Spleen (tissue), 11 donors: ENCODE results near the gene RAD51C. TPM values are rescaled to one million over a fixed set of nuclear protein-coding genes. Genes with fewer than 3 reads are reported as not detected.
"Not testable (repeated sequence)": the region's sequence is repeated elsewhere in the genome, so short reads cannot be mapped to it uniquely, and the experiment has no call there.

Source experiments
- DNase-seq: peaks from one replicate; pipeline ENCODE4 v3.0.0-alpha.2; 2020
- H3K27ac ChIP-seq, 8 donors: fragments of 200-600 bp; sonication (generic) in 7 of 8; 1 replicate in 4 of 8; 2 replicates in 4 of 8; pipeline versions ENCODE4 v1.5.0 to v1.8.0; 2016 to 2021; ENCODE audit warnings: inconsistent platforms in 4 of 8, mild to moderate bottlenecking in 4 of 8, moderate library complexity in 1 of 8
- H3K27me3 ChIP-seq, 7 donors: fragments of 200-600 bp; sonication (generic) in 6 of 7; replicated peaks in 1 of 7; 1 replicate in 4 of 7; 2 replicates in 3 of 7; pipeline versions ENCODE4 v1.5.0 to v1.8.0; 2016 to 2021; ENCODE audit warnings: inconsistent platforms in 3 of 7, mild to moderate bottlenecking in 1 of 7
- H3K36me3 ChIP-seq, 6 donors: fragments of 200-600 bp; sonication (generic) in 5 of 6; 1 replicate in 4 of 6; 2 replicates in 2 of 6; pipeline versions ENCODE4 v1.5.0 to v1.8.0; 2016 to 2021; ENCODE audit warnings: inconsistent platforms in 2 of 6
- H3K4me1 ChIP-seq, 6 donors: fragments of 200-600 bp; sonication (generic) in 5 of 6; 1 replicate in 3 of 6; 2 replicates in 3 of 6; pipeline versions ENCODE4 v1.5.0 to v1.8.0; 2016 to 2021; ENCODE audit warnings: inconsistent platforms in 3 of 6
- H3K4me3 ChIP-seq, 8 donors: fragments of 200-600 bp; sonication (generic) in 7 of 8; 1 replicate in 4 of 8; 2 replicates in 4 of 8; pipeline versions ENCODE4 v1.5.0 to v1.8.0; 2016 to 2021; ENCODE audit warnings: inconsistent platforms in 4 of 8, mild to moderate bottlenecking in 4 of 8, moderate library complexity in 2 of 8
- H3K9me3 ChIP-seq, 8 donors: fragments of 200-600 bp; sonication (generic) in 7 of 8; 1 replicate in 4 of 8; 2 replicates in 4 of 8; pipeline versions ENCODE4 v1.5.0 to v1.8.0; 2016 to 2021; ENCODE audit warnings: inconsistent platforms in 4 of 8
- CTCF ChIP-seq, 11 experiments: fragments of 200-600 bp in 7 of 11; fragments of 450-650 bp in 4 of 11; sonication (generic) in 4 of 11; IDR thresholded peaks in 8 of 11; conservative IDR thresholded peaks in 3 of 11; 1 replicate in 7 of 11; 2 replicates in 4 of 11; pipeline versions ENCODE4 v1.4.0 to v1.8.0; 2016 to 2021; ENCODE audit warnings: antibody characterized with exemption in 11 of 11, inconsistent platforms in 4 of 11, mild to moderate bottlenecking in 1 of 11
- POLR2A ChIP-seq, 3 donors: fragments of 450-650 bp; IDR thresholded peaks; one replicate each; pipeline ENCODE4 v1.5.1; 2017; ENCODE audit warnings: antibody characterized with exemption in 3 of 3, mild to moderate bottlenecking in 1 of 3
- POLR2AphosphoS5 ChIP-seq, 3 donors: sonication (generic); formaldehyde crosslinking; IDR thresholded peaks; one replicate each; pipeline ENCODE4 v1.5.1; 2017; ENCODE audit warnings: antibody characterized with exemption in 3 of 3
- WGBS, 5 donors: extraction: QIAGEN DNeasy Blood & Tissue Kit in 3 of 5; methylation state at CpG; one replicate each; pipeline versions ENCODE4 v1.1.5 to v1.1.7; 2013 to 2018; 5-methylcytosine and 5-hydroxymethylcytosine counted together
- intact Hi-C: fragments of 100-400 bp; cut with DNase I; formaldehyde crosslinking; loops from one replicate; pipeline ENCODE4 v1.15.0; 2023; ENCODE audit warnings: low total_unique reads
- polyA plus RNA-seq, 3 donors: library from polyadenylated mRNA; stranded (reverse); fragments of 200-250 nt; gene quantifications; one replicate each; pipeline ENCODE4 v1.2.1, GENCODE V29; 2013
- total RNA-seq, 7 donors: library from RNA; depleted of rRNA in 3 of 7; stranded (reverse); fragments of >200 nt in 3 of 7; fragmentation: NEBNext Ultra II Directional in 4 of 7; extraction: Animal tissue kit (Norgen Biotek cat#: 25700) in 4 of 7; gene quantifications; one replicate each; pipeline versions ENCODE4 v1.1.0 to v1.2.1, GENCODE V29; 2016 to 2021
- donor health status: healthy with polysubstance abuse.
- donor health status: DM: no; HTN: no; CAD: no; lungs with moderate emphysema.
- donor health status: DM: no; HTN: no; CAD: no.
- donor health status: Bipolar disorder and iron deficiency.
- donor health status: healthy.
- donor health status: DM: no; HTN: no; CAD: no.
- donor health status: DM: yes; HTN: yes; CAD: no.

The RAD51C gene
- total and polyA plus RNA-seq, 10 donors: 19.6 to 28.5 (median 23.5) TPM

- Histone ChIP-seq H3K4me1 (no peaks in the 10 kb centered on the region), H3K4me3 (no peak overlapping the region), H3K9me3 (no peaks in the 10 kb centered on the region), H3K27ac (no peak overlapping the region), H3K27me3 (peaks cover 0 to 4% (median 0%) of the 10 kb centered on the region in 7 donors), H3K36me3 (no peaks in the 10 kb centered on the region)
- 52 to 72% (median 58%) methylated on average over 12 of the region's 12 CpGs for WGBS, 5 donors
- TF ChIP-seq POLR2AphosphoS5 (IDR thresholded peaks at IDR 0.05): peak in 1 of 3 donors; percentile 59
- peak in 1 of 3 donors; percentile 9 for TF ChIP-seq POLR2A (IDR thresholded peaks at IDR 0.05)
- TF ChIP-seq CTCF (IDR thresholded peaks at IDR 0.05 in 8 of 11, conservative IDR thresholded peaks at IDR 0.05 in 3 of 11): no peak
- intact Hi-C loops: no loop called here
- DNase-seq: no peak
Measured at GRCh38 chr17:58679263-58680037, 13.0 kb upstream of the RAD51C start.

- intact Hi-C loops: no loop called here
- WGBS, 5 donors: 76 to 92% (median 83%) methylated on average over 6 of the region's 6 CpGs
Measured at GRCh38 chr17:58680038-58680369, 12.4 kb upstream of the RAD51C start.

GRCh38 chr17:58684003-58684402 is 8.4 kb upstream of the RAD51C start:
- H3K27ac ChIP-seq: no peak overlapping the region
- no peaks in the 10 kb centered on the region for H3K4me1 ChIP-seq
- no peaks in the 10 kb centered on the region for H3K36me3 ChIP-seq
- DNase-seq: no peak
- no peaks in the 10 kb centered on the region for H3K27me3 ChIP-seq
- H3K9me3 ChIP-seq: no peaks in the 10 kb centered on the region
- intact Hi-C loops: no loop called here
- no peak for TF ChIP-seq POLR2AphosphoS5 (IDR thresholded peaks at IDR 0.05)
- no peak for TF ChIP-seq POLR2A (IDR thresholded peaks at IDR 0.05)
- TF ChIP-seq CTCF (IDR thresholded peaks at IDR 0.05 in 8 of 11, conservative IDR thresholded peaks at IDR 0.05 in 3 of 11): no peak
- H3K4me3 ChIP-seq: no peak overlapping the region
- 75 to 98% (median 89%) methylated on average over 10 of the region's 10 CpGs for WGBS, 5 donors

More at GRCh38 chr17:58680038-58680369, 12.4 kb upstream of the RAD51C start:
- Histone ChIP-seq H3K4me1 (no peaks in the 10 kb centered on the region), H3K9me3 (no peaks in the 10 kb centered on the region), H3K36me3 (no peaks in the 10 kb centered on the region), H3K27ac (no peak overlapping the region), H3K4me3 (no peak overlapping the region), H3K27me3 (peaks cover 0 to 4% (median 0%) of the 10 kb centered on the region in 7 donors)
- DNase-seq: peak; percentile 4
- TF ChIP-seq POLR2AphosphoS5 (IDR thresholded peaks at IDR 0.05) (no peak), CTCF (IDR thresholded peaks at IDR 0.05 in 8 of 11, conservative IDR thresholded peaks at IDR 0.05 in 3 of 11) (no peak), POLR2A (IDR thresholded peaks at IDR 0.05) (no peak)

- H3K36me3 ChIP-seq, H3K9me3 ChIP-seq, H3K4me1 ChIP-seq, H3K27ac ChIP-seq, H3K27me3 ChIP-seq, intact Hi-C loops, H3K4me3 ChIP-seq, DNase-seq: not testable (repeated sequence)
- 86 to 96% (median 93%) methylated on average over 6 of the region's 6 CpGs for WGBS, 5 donors
Measured at GRCh38 chr17:58684462-58684861, 7.9 kb upstream of the RAD51C start.
